SK-N-SH treated with all-trans-retinoic acid at 6 μM for 48 hours (cell line): ENCODE measurements around the gene SOD3.

Source experiments
- ATAC-seq: fragments of 200-7000 bp; cut with Tn5 transposase; 3 replicates; pipeline ENCODE4 v1.9.1; 2020; ENCODE audit warnings: mild to moderate bottlenecking, moderate library complexity
- ARNTL ChIP-seq: fragments of 450-650 bp; formaldehyde crosslinking; IDR thresholded peaks from 2 replicates; pipeline ENCODE4 v1.5.0; 2020; ENCODE audit warnings: low read depth, mild to moderate bottlenecking, moderate library complexity, borderline replicate concordance
- BACH2 ChIP-seq: fragments of 250-450 bp; sonication (Bioruptor Pico); IDR thresholded peaks from 2 replicates; pipeline ENCODE4 v1.9.0; 2021; ENCODE audit warnings: mild to moderate bottlenecking, borderline replicate concordance
- CREB5 ChIP-seq: fragments of 250-450 bp; sonication (Bioruptor Pico); IDR thresholded peaks from 2 replicates; pipeline ENCODE4 v1.5.1; 2020; ENCODE audit warnings: low read depth, mild to moderate bottlenecking, moderate library complexity
- CSDC2 ChIP-seq: fragments of 250-450 bp; sonication (Bioruptor Pico); IDR thresholded peaks from 2 replicates; pipeline ENCODE4 v1.5.0; 2020; ENCODE audit warnings: mild to moderate bottlenecking, moderate library complexity
- CSRNP3 ChIP-seq: fragments of 250-450 bp; sonication (Bioruptor Pico); IDR thresholded peaks from 2 replicates; pipeline ENCODE4 v1.5.1; 2021; ENCODE audit warnings: mild to moderate bottlenecking, moderate library complexity
- ESRRG ChIP-seq: fragments of 250-450 bp; sonication (Bioruptor Pico); IDR thresholded peaks from 2 replicates; pipeline ENCODE4 v1.6.1; 2021; ENCODE audit warnings: mild to moderate bottlenecking
- GLIS3 ChIP-seq: fragments of 250-450 bp; sonication (Bioruptor Pico); IDR thresholded peaks from 2 replicates; pipeline ENCODE4 v1.5.0; 2020; ENCODE audit warnings: mild to moderate bottlenecking, moderate library complexity
- ISL1 ChIP-seq: fragments of 250-450 bp; sonication (Bioruptor Pico); IDR thresholded peaks from 2 replicates; pipeline ENCODE4 v2.1.2; 2022; ENCODE audit warnings: mild to moderate bottlenecking, moderate library complexity
- OSR1 ChIP-seq: fragments of 250-450 bp; sonication (Bioruptor Pico); IDR thresholded peaks from 2 replicates; pipeline ENCODE4 v1.8.0; 2022; ENCODE audit warnings: moderate library complexity, mild to moderate bottlenecking, inconsistent platforms
- POU6F1 ChIP-seq: fragments of 250-450 bp; sonication (Bioruptor Pico); IDR thresholded peaks from 2 replicates; pipeline ENCODE4 v1.8.0; 2021; ENCODE audit warnings: low read depth, mild to moderate bottlenecking, moderate library complexity, borderline replicate concordance
- PPARA ChIP-seq: fragments of 250-450 bp; sonication (Bioruptor Pico); IDR thresholded peaks from 2 replicates; pipeline ENCODE4 v1.5.0; 2020; ENCODE audit warnings: mild to moderate bottlenecking, borderline replicate concordance
- RARB ChIP-seq: fragments of 250-450 bp; sonication (Bioruptor Pico); IDR thresholded peaks from 2 replicates; pipeline ENCODE4 v1.8.0; 2021; ENCODE audit warnings: mild to moderate bottlenecking, moderate library complexity
- TCF4 ChIP-seq: fragments of 250-450 bp; sonication (Bioruptor Pico); IDR thresholded peaks from 2 replicates; pipeline ENCODE4 v1.8.0; 2021; ENCODE audit warnings: mild to moderate bottlenecking, moderate library complexity, borderline replicate concordance
- TOX ChIP-seq: fragments of 250-450 bp; sonication (Bioruptor Pico); IDR thresholded peaks from 2 replicates; pipeline ENCODE4 v1.8.0; 2021; ENCODE audit warnings: mild to moderate bottlenecking, moderate library complexity, borderline replicate concordance
- TSHZ2 ChIP-seq: fragments of 250-450 bp; sonication (Bioruptor Pico); IDR thresholded peaks from 2 replicates; pipeline ENCODE4 v1.5.0; 2020; ENCODE audit warnings: mild to moderate bottlenecking, moderate library complexity
- ZC3H10 ChIP-seq: fragments of 250-450 bp; sonication (Bioruptor Pico); IDR thresholded peaks from 2 replicates; pipeline ENCODE4 v1.5.1; 2021; ENCODE audit warnings: mild to moderate bottlenecking, moderate library complexity
- ZFP3 ChIP-seq: fragments of 250-450 bp; sonication (Bioruptor Pico); IDR thresholded peaks from 2 replicates; pipeline ENCODE4 v1.5.0; 2020; ENCODE audit warnings: mild to moderate bottlenecking, moderate library complexity
- ZFP30 ChIP-seq: fragments of 450-650 bp; formaldehyde crosslinking; IDR thresholded peaks from 2 replicates; pipeline ENCODE4 v1.5.0; 2022; ENCODE audit warnings: mild to moderate bottlenecking, moderate library complexity
- ZNF565 ChIP-seq: fragments of 450-650 bp; formaldehyde crosslinking; conservative IDR thresholded peaks from 2 replicates; pipeline ENCODE4 v1.5.0; 2020; ENCODE audit warnings: low read depth, mild to moderate bottlenecking, moderate library complexity
- ZNF70 ChIP-seq: fragments of 450-650 bp; formaldehyde crosslinking; IDR thresholded peaks from 2 replicates; pipeline ENCODE4 v1.5.0; 2020; ENCODE audit warnings: mild to moderate bottlenecking, moderate library complexity
- ZNF8 ChIP-seq: fragments of 450-650 bp; formaldehyde crosslinking; IDR thresholded peaks from 2 replicates; pipeline ENCODE4 v1.5.0; 2020; ENCODE audit warnings: mild to moderate bottlenecking, moderate library complexity

Gene SOD3

GRCh38 chr4:24774452-24774851, 20.9 kb upstream of the SOD3 start:
- TF ChIP-seq BACH2 (CRISPR knock-in tag) = no peak
- TF ChIP-seq ISL1 = no peak
- no peak for TF ChIP-seq RARB (CRISPR knock-in tag)
- no peak for TF ChIP-seq ZFP30 (CRISPR knock-in tag)
- no peak for TF ChIP-seq CSRNP3
- TF ChIP-seq GLIS3 (CRISPR knock-in tag) = no peak
- no peak for TF ChIP-seq ZFP3
- TF ChIP-seq ZNF565 = no peak
- TF ChIP-seq TSHZ2 (CRISPR knock-in tag) = no peak
- ATAC-seq = no peak

GRCh38 chr4:24775032-24775605, 20.3 kb upstream of the SOD3 start:
- TF ChIP-seq ZFP30 (CRISPR knock-in tag) (no peak), ARNTL (no peak), POU6F1 (CRISPR knock-in tag) (no peak), ZNF565 (no peak), ISL1 (no peak), ZC3H10 (CRISPR knock-in tag) (no peak), PPARA (no peak), GLIS3 (CRISPR knock-in tag) (no peak), RARB (CRISPR knock-in tag) (no peak), CREB5 (CRISPR knock-in tag) (no peak), ZNF70 (CRISPR knock-in tag) (no peak), OSR1 (no peak), TCF4 (no peak), TOX (CRISPR knock-in tag) (no peak), ZNF8 (CRISPR knock-in tag) (no peak), CSDC2 (CRISPR knock-in tag) (no peak), CSRNP3 (no peak), BACH2 (CRISPR knock-in tag) (no peak)
- TF ChIP-seq, all 23 proteins: peak for 0
- ATAC-seq = no peak

- ATAC-seq = no peak
- TF ChIP-seq CREB5 (CRISPR knock-in tag) (no peak), CSRNP3 (no peak), ESRRG (CRISPR knock-in tag) (no peak), ZFP3 (no peak), ZC3H10 (CRISPR knock-in tag) (no peak), TCF4 (no peak), GLIS3 (CRISPR knock-in tag) (no peak), ISL1 (no peak), POU6F1 (CRISPR knock-in tag) (no peak), ZFP30 (CRISPR knock-in tag) (no peak), ZNF8 (CRISPR knock-in tag) (no peak), TOX (CRISPR knock-in tag) (no peak), OSR1 (no peak), ZNF565 (no peak), ZNF70 (CRISPR knock-in tag) (no peak), BACH2 (CRISPR knock-in tag) (no peak)
These were observed 19.6 kb upstream of the SOD3 start for GRCh38 chr4:24775750-24776149.
